NCI-H774 (cell line): ENCODE results near the gene NUDT14.

Experiments used
- DNase-seq: peaks from one replicate; lab custom pipeline; 2025; lab: John Stamatoyannopoulos, UW

The NUDT14 gene

DNA sequence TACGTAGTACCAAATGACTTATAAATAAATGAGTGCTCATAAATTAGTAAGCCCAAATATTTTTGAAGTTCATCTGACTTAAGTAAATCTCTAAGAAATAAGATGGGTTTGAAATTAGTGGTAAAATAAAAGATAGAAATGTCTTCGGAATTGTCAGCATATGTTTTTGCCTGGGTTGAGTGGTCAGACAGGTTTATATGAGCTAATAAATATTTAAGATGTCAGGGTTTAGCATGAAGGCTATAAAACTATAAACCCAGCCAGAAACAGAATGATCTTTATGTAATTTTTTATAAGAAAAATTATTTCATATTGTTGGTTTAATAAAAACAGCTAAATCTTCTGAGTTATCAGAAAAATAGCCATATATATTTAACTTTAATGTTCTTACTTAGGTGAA, 49.9 kb downstream of the NUDT14 start:
- DNase-seq: no peak

DNA sequence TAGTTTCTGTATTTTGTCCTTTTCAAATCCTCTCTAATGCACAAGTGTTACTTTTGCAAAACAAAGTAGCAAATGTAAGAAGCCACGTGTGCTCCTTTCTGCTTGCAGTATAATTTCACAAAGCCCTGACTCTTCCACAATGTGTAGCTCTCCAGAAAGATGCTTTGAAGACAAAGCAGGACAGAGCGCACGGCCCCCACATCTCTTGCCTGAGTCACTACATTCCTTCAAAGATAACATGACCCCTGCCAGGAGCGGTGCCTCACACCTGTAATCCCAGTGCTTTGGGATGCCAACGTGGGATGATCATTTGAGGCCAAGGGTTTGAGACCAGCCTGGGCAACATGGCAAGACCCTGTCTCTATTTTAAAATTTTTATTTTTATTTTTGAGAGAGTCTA, 53.1 kb downstream of the NUDT14 start:
- DNase-seq: no peak

DNA sequence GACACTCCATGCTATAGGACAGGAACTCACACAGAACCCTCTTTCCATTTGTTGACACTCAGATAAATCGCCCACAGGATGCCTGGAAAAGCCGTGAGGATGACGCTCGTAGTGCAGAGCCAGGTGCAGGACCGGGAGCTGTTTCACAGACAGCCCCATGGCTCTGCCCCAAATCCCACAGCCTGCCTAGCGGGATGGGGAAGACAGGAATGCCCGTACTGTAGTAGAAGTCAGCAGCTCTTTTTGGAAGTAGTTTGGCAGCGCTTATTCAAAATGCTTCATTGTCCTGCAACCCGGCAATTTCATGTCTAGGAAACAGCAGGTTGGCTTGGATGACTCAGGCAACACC, 54.2 kb downstream of the NUDT14 start:
- no peak for DNase-seq

DNA sequence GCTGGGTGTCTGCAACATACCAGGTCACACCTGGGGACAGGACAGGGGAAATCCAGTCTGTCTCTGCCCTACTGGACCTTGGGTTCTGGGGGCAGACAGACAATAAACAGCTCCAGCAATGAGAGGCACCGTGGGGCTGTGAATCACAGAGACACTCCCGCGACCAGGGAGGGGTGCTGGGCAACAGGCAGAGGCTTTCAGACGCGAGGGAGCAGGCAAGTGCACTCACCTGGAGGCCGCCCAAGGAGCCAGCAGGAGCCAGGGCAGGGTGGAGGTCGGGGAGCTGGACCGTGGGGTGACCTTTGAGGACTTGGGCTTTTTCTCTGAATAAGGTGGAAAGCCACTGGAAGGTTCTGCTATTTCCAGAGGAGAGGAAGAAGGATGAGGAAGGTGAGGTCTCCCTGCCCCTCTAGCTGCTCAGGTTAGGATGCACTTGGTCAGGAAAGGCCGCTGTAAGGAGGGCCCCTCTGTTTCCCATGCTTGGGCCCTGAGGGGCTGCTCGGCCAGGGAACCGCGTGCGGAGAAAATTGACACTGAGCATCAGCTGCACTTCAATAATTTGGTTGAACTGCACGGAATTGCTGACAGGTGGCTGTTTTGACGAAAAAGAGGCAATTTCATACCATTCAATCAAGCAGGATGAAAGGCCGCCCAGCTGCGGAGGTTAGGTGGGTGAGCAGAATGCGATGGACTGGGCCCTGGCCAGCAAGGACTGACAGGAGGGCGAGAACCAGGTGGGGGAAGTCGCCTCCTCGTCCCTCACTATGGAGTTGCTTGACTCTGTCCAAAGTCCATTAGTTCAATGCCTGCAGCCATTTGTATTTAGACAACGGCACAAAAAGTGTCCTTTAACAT, 54.8 kb downstream of the NUDT14 start:
- no peak for DNase-seq

DNA sequence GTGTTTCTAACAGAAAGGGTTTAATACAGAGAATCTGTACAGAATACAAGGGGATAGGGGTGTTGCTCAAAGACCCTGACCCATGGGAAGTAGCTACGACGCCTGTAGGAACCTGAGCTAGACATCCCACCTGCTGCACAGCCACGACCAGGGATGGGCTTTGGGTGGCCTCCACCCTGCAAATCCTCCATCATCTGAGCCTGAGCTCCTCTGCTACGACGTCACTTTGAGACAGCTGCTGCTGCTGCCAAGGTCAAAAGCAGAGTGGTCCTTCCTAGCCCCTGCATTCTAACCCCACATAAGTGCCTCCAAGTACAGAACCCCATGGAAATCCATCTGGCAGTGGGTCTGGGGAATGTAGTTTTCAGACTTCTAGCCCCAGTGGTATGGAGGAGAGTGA, 56.3 kb downstream of the NUDT14 start:
- no peak for DNase-seq

DNA sequence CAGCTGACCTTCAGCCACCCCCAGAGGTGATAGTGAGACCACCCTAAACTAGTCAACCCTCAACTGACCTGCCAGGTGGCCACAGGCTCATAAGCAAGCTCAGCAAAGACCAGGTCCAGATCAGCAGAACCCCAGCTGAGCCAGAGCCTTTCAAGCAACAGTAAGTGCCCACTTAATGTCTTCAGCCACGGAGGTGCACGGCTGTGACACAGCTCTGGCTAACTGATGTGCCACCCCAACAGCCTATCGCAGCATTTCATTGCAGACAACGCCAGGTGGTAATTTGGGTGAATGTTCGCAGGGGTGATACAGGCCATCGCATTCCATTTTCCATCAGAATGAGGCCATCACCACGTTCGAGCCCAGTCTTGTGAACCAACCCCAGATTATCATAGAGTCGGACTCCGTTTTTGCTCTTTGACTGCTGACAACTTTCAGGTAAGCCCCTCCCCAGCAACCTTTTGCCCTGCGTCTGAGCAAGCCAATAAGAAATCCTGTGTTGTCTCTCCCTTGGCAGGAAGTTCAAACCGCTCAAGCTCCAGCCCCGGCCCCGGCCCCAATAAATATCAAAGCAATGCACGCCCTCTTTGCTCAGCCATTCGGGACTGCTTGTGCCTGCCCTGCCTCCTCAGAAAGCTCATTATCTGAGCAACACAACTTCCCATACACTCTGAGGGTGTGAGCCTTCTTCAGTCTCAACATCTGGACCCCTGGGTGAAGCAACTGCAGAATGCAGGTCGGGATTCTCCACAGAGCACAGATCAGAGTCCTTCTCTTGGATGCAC, 56.9 kb downstream of the NUDT14 start:
- DNase-seq: no peak

DNA sequence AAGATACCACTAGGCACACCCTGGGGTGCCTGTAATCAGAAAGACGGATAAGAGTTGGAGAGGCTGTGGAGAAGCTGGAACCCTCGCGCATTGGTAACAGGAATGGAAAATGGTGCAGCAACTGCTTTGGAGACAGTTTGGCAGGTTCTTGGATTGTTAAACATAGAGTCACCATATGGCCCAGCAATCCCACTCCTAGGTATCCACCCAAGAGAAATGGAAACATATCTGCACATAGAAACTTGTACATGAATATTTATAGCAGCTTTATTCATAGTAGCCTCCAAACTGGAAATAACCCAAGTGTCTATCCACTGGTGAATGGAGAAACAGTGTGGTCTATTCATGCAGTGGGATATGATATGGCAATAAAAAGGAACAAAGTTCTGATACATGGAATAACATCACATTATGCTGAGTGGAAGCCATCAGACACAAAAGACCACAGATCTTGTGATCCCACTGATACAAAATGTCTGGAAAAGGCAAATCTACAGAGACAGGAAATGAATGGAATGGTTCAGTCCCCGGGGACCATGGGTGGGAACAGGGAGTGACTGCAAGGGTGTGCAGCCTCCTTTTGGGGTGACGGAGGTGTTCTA, 57.9 kb downstream of the NUDT14 start:
- DNase-seq: no peak
